ENCODE results near the gene FMO5. TPM values are rescaled to one million over a fixed set of nuclear protein-coding genes. Genes with fewer than 3 reads are reported as not detected.

FMO5 gene
- total and polyA plus RNA-seq, 2 of the 13 experiments (the other 11 are each of a cell fraction or from before 2014, with no cell fraction given), result 48.2 to 149 TPM

DNA sequence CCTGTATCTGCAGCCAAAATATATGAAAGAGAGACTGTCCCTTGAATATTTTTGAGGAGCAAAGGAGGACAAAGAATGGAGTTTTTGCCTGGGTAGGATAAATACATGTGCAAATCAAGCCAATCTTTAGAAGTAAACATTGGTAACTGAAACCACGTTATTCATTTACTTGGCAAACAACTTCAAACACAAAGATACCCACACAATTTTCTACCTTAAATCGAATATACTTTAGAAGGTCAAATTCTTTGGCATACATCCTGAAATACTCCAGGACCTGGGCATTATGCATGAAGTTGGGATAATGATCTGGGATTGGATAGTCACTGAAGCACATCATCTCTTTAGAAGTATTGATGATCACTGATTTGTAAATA is 9.6 kb downstream of the FMO5 start (continued):
- TF ChIP-seq, protein P1, sequence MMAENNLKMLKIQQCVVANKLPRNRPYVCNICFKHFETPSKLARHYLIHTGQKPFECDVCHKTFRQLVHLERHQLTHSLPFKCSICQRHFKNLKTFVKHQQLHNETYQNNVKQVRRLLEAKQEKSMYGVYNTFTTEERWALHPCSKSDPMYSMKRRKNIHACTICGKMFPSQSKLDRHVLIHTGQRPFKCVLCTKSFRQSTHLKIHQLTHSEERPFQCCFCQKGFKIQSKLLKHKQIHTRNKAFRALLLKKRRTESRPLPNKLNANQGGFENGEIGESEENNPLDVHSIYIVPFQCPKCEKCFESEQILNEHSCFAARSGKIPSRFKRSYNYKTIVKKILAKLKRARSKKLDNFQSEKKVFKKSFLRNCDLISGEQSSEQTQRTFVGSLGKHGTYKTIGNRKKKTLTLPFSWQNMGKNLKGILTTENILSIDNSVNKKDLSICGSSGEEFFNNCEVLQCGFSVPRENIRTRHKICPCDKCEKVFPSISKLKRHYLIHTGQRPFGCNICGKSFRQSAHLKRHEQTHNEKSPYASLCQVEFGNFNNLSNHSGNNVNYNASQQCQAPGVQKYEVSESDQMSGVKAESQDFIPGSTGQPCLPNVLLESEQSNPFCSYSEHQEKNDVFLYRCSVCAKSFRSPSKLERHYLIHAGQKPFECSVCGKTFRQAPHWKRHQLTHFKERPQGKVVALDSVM (CRISPR knock-in tag; IDR thresholded peaks at IDR 0.05), result no peak
- TF ChIP-seq SOX13 (IDR thresholded peaks at IDR 0.05) (no peak), SOX13 (CRISPR knock-in tag; conservative IDR thresholded peaks at IDR 0.05 in 1 of 2, IDR thresholded peaks at IDR 0.05 in 1 of 2) (peak in 1 of 2 experiments; percentile 93; a peak in 2 of 4 replicates), CHD4 (IDR thresholded peaks at IDR 0.05; ENCODE audit: borderline replicate concordance, low read length) (no peak; the same call in 1 of the 2 replicates), BRCA1 (CRISPR knock-in tag; IDR thresholded peaks at IDR 0.05) (no peak), ZNF101 (CRISPR knock-in tag; IDR thresholded peaks at IDR 0.05; ENCODE audit: borderline replicate concordance, low read depth) (no peak), RFX3 (CRISPR knock-in tag; IDR thresholded peaks at IDR 0.05) (no peak), ZNF670 (CRISPR knock-in tag; IDR thresholded peaks at IDR 0.05; ENCODE audit: borderline replicate concordance) (no peak), SP4 (CRISPR knock-in tag; IDR thresholded peaks at IDR 0.05) (no peak), ZSCAN21 (CRISPR knock-in tag; IDR thresholded peaks at IDR 0.05; ENCODE audit: borderline replicate concordance) (no peak), ZSCAN29 (CRISPR knock-in tag; conservative IDR thresholded peaks at IDR 0.05) (no peak), PAWR (CRISPR knock-in tag; IDR thresholded peaks at IDR 0.05; ENCODE audit: borderline replicate concordance) (no peak), PPARG (CRISPR knock-in tag; conservative IDR thresholded peaks at IDR 0.05) (peak; percentile 86), ZNF317 (CRISPR knock-in tag; IDR thresholded peaks at IDR 0.05) (no peak), ETV5 (CRISPR knock-in tag; IDR thresholded peaks at IDR 0.05; ENCODE audit: borderline replicate concordance) (peak; percentile 60; the same call in 1 of the 2 replicates), SSRP1 (CRISPR knock-in tag; IDR thresholded peaks at IDR 0.05) (no peak), FOXK2 (IDR thresholded peaks at IDR 0.05) (peak; percentile 59; the same call in 1 of the 2 replicates), SMAD9 (CRISPR knock-in tag; IDR thresholded peaks at IDR 0.05) (no peak)
- TF ChIP-seq, protein P2, sequence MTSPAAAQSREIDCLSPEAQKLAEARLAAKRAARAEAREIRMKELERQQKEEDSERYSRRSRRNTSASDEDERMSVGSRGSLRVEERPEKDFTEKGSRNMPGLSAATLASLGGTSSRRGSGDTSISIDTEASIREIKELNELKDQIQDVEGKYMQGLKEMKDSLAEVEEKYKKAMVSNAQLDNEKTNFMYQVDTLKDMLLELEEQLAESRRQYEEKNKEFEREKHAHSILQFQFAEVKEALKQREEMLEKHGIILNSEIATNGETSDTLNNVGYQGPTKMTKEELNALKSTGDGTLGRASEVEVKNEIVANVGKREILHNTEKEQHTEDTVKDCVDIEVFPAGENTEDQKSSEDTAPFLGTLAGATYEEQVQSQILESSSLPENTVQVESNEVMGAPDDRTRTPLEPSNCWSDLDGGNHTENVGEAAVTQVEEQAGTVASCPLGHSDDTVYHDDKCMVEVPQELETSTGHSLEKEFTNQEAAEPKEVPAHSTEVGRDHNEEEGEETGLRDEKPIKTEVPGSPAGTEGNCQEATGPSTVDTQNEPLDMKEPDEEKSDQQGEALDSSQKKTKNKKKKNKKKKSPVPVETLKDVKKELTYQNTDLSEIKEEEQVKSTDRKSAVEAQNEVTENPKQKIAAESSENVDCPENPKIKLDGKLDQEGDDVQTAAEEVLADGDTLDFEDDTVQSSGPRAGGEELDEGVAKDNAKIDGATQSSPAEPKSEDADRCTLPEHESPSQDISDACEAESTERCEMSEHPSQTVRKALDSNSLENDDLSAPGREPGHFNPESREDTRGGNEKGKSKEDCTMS (CRISPR knock-in tag; conservative IDR thresholded peaks at IDR 0.05), result no peak
- TF ChIP-seq, protein P3, sequence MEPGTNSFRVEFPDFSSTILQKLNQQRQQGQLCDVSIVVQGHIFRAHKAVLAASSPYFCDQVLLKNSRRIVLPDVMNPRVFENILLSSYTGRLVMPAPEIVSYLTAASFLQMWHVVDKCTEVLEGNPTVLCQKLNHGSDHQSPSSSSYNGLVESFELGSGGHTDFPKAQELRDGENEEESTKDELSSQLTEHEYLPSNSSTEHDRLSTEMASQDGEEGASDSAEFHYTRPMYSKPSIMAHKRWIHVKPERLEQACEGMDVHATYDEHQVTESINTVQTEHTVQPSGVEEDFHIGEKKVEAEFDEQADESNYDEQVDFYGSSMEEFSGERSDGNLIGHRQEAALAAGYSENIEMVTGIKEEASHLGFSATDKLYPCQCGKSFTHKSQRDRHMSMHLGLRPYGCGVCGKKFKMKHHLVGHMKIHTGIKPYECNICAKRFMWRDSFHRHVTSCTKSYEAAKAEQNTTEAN (CRISPR knock-in tag; conservative IDR thresholded peaks at IDR 0.05), result 0 out of 2 replicates have a peak, but pooled peaks have one; percentile 42
- TF ChIP-seq, protein P4, sequence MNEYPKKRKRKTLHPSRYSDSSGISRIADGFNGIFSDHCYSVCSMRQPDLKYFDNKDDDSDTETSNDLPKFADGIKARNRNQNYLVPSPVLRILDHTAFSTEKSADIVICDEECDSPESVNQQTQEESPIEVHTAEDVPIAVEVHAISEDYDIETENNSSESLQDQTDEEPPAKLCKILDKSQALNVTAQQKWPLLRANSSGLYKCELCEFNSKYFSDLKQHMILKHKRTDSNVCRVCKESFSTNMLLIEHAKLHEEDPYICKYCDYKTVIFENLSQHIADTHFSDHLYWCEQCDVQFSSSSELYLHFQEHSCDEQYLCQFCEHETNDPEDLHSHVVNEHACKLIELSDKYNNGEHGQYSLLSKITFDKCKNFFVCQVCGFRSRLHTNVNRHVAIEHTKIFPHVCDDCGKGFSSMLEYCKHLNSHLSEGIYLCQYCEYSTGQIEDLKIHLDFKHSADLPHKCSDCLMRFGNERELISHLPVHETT (CRISPR knock-in tag; conservative IDR thresholded peaks at IDR 0.05), result no peak

Data from HepG2 (cell line).